NT2/D1 (cell line): ENCODE results near the gene TECRL.

Source experiments
- DNase-seq: peaks from one replicate; pipeline ENCODE4 v3.0.0-alpha.2; 2011; ENCODE audit warnings: low read depth, low spot score
- H3K27me3 ChIP-seq: 2 replicates; pipeline ENCODE4 v1.6.0; 2011; ENCODE audit warnings: mild to moderate bottlenecking; ENCODE audit not compliant: insufficient read length, insufficient read depth
- H3K36me3 ChIP-seq: 2 replicates; pipeline ENCODE4 v1.6.1; 2011; ENCODE audit warnings: mild to moderate bottlenecking, low read length, mixed read lengths; ENCODE audit not compliant: insufficient read depth, insufficient read length
- H3K4me1 ChIP-seq: 2 replicates; pipeline ENCODE4 v1.5.1; 2011; ENCODE audit not compliant: insufficient read depth, insufficient read length
- H3K4me3 ChIP-seq: 2 replicates; pipeline ENCODE4 v1.5.1; 2011; ENCODE audit warnings: low read depth; ENCODE audit not compliant: insufficient read length
- H3K9ac ChIP-seq: 2 replicates; pipeline ENCODE4 v1.6.0; 2011; ENCODE audit warnings: low read depth; ENCODE audit not compliant: insufficient read length
- H3K9me3 ChIP-seq: 2 replicates; pipeline ENCODE4 v1.5.1; 2011; ENCODE audit warnings: mild to moderate bottlenecking, low read length; ENCODE audit not compliant: insufficient read depth
- SUZ12 ChIP-seq: IDR thresholded peaks from 2 replicates; pipeline ENCODE4 v1.6.1; 2011; ENCODE audit not compliant: insufficient read length, insufficient read depth; ENCODE audit errors: extremely low read depth
- YY1 ChIP-seq: IDR thresholded peaks from 2 replicates; pipeline ENCODE4 v1.6.1; 2011; ENCODE audit not compliant: insufficient read length, insufficient read depth
- ZNF274 ChIP-seq: IDR thresholded peaks from 2 replicates; pipeline ENCODE4 v1.6.1; 2011; ENCODE audit warnings: mild to moderate bottlenecking, low read depth, low read length

Gene TECRL

GRCh38 chr4:64327237-64327636 lies 82.0 kb downstream of the TECRL start:
- Histone ChIP-seq H3K4me3 (no peak overlapping the region), H3K9me3 (peaks cover 9% of the 10 kb centered on the region), H3K36me3 (no peaks in the 10 kb centered on the region), H3K9ac (no peak overlapping the region), H3K27me3 (no peaks in the 10 kb centered on the region), H3K4me1 (no peaks in the 10 kb centered on the region)
- TF ChIP-seq YY1 (no peak), ZNF274 (no peak), SUZ12 (no peak)
- no peak for DNase-seq

- H3K27me3 ChIP-seq = no peaks in the 10 kb centered on the region
- no peaks in the 10 kb centered on the region for H3K4me1 ChIP-seq
- no peaks in the 10 kb centered on the region for H3K36me3 ChIP-seq
- no peak for DNase-seq
- no peak overlapping the region for H3K4me3 ChIP-seq
- TF ChIP-seq SUZ12 = no peak
- TF ChIP-seq ZNF274 = no peak
- no peak for TF ChIP-seq YY1
- peaks cover 9% of the 10 kb centered on the region for H3K9me3 ChIP-seq
- H3K9ac ChIP-seq = no peak overlapping the region
These were observed 82.7 kb downstream of the TECRL start for GRCh38 chr4:64326507-64326906.

DNA sequence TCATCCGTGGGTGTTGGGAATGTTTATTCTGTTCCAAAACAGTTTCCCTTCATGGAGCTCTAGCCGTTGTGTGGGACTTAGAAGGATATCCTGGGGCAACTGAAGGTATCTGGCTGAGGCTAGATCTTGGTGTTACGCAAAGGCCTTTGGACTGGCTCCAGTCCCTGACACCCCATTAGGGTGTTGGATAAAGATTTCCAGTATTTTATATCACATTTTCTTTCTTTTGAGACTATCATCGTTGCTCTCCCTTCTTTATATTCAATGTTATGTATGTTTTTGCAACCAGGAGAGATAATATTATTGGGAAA lies 103.0 kb downstream of the TECRL start:
- Histone ChIP-seq H3K36me3 (no peaks in the 10 kb centered on the region), H3K4me3 (no peak overlapping the region), H3K9me3 (peaks cover 7% of the 10 kb centered on the region; the same call in 1 of the 2 replicates), H3K27me3 (no peaks in the 10 kb centered on the region), H3K4me1 (no peaks in the 10 kb centered on the region), H3K9ac (no peak overlapping the region)
- no peak for DNase-seq
- TF ChIP-seq SUZ12 (no peak), ZNF274 (no peak), YY1 (no peak)

GRCh38 chr4:64305565-64306254 lies 103.5 kb downstream of the TECRL start:
- no peak for DNase-seq
- Histone ChIP-seq H3K4me1 (no peaks in the 10 kb centered on the region), H3K9ac (no peak overlapping the region), H3K4me3 (no peak overlapping the region), H3K9me3 (peaks cover 7% of the 10 kb centered on the region; the same call in 1 of the 2 replicates), H3K27me3 (no peaks in the 10 kb centered on the region), H3K36me3 (no peaks in the 10 kb centered on the region)
- TF ChIP-seq YY1 (no peak), SUZ12 (no peak), ZNF274 (no peak)

- TF ChIP-seq ZNF274 = no peak
- no peak for TF ChIP-seq YY1
- no peak for TF ChIP-seq SUZ12
- Histone ChIP-seq H3K27me3 (no peaks in the 10 kb centered on the region), H3K4me3 (no peak overlapping the region), H3K4me1 (no peaks in the 10 kb centered on the region), H3K36me3 (no peaks in the 10 kb centered on the region), H3K9me3 (peaks cover 5% of the 10 kb centered on the region; the same call in 1 of the 2 replicates), H3K9ac (no peak overlapping the region)
- no peak for DNase-seq
These were observed 136.8 kb downstream of the TECRL start for GRCh38 chr4:64272432-64272831.

- Histone ChIP-seq H3K4me3 (no peak overlapping the region), H3K4me1 (no peaks in the 10 kb centered on the region), H3K36me3 (no peaks in the 10 kb centered on the region), H3K9me3 (peaks cover 6% of the 10 kb centered on the region; the same call in 1 of the 2 replicates), H3K9ac (no peak overlapping the region), H3K27me3 (no peaks in the 10 kb centered on the region)
- TF ChIP-seq YY1 = no peak
- TF ChIP-seq ZNF274 = no peak
- TF ChIP-seq SUZ12 = no peak
- DNase-seq = no peak
These were observed 137.6 kb downstream of the TECRL start for GRCh38 chr4:64271601-64272081.

- Histone ChIP-seq H3K4me1 (no peaks in the 10 kb centered on the region), H3K27me3 (no peaks in the 10 kb centered on the region), H3K9ac (no peak overlapping the region), H3K36me3 (no peaks in the 10 kb centered on the region), H3K9me3 (peaks cover 13% of the 10 kb centered on the region; the same call in 1 of the 2 replicates), H3K4me3 (no peak overlapping the region)
- no peak for DNase-seq
- TF ChIP-seq SUZ12 = no peak
- TF ChIP-seq YY1 = no peak
- no peak for TF ChIP-seq ZNF274
These were observed 142.6 kb downstream of the TECRL start for GRCh38 chr4:64266669-64267068.
